Hematopoietic multipotent progenitor cell treated with erythropoietin and hydrocortisone succinate and interleukin-3 and kit ligand, for 4 days (in vitro differentiated cells): Measurements from ENCODE around the gene GREM2.

Source experiments
- DNase-seq: peaks from one replicate; pipeline ENCODE4 v3.0.0-alpha.2; 2015

The GREM2 gene

DNA sequence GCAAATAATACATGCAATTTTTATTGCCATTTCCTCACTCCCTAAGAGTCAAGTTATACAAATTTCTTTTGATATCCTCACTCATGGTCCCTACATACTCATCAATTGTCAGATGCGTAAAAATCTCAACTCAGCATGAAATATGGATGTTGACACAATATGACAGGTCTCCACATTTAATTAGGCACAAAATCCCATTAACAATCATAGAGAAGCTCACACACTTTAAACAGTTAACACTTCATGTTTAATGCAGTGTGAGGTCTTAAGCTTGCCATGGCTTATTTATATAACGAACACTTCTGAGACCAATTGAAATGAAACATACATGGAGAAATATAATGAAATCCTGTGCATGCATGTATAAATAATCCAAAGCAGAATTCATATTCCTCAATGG is 58.6 kb downstream of the GREM2 start:
- no peak for DNase-seq

DNA sequence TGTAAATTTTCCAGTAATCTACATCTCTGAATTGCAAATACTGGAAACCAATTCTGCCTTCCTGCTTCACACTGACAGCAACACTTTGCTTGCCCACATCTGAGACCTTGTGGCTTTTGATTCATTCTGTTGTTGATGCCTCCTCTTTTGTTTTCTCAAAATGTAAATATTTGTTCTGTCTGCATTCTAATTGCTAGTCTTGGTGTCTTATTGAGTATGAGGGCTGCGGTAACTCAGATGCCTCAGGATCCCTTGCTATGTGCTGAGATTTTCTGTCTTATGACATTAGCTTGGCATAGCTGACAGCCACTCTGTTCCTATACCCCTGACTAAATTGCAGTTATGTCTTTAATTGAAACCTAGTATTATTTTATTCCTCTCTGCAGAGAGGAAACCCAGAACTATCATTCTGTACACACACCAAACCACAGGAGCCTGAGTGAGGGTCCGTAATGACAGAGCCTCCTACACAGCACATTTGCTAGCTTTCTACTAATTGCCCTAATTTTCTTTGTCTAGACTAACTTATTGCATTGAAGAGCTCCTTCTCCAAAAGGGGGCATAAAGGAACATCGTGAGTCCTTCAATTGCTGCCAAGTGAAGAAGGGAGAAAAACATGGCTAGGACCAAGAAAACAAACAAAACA is 72.1 kb downstream of the GREM2 start:
- DNase-seq, result no peak

DNA sequence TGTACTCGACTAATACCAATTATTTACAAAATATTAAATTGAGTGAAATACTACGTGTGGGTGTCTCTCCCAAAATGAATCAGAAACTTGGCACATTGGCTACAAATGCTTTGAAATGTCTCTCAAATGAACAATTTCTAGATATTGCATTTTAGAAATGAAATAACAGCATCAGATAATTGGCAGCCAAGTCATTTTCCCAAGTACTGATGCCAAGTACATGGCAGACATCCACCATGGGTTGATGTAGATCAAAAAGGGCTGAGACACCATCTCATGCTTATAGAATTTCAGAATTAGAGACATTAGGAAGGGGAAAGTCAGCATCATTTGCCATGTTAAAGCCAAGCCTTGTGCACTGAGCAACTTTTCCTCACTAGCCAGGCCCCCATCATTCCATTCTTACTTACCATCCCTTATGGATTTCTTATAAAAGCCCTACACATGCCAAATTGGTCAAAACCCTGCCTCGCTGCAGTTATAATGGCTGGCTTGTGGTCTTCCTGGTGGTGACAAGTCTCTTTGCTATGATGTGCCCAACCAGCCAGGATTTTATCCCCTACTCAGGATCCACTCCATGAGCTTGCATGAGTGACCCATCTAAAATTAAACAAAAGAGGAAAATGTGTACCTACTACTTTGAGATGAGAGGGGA is 73.1 kb downstream of the GREM2 start:
- no peak for DNase-seq

DNA sequence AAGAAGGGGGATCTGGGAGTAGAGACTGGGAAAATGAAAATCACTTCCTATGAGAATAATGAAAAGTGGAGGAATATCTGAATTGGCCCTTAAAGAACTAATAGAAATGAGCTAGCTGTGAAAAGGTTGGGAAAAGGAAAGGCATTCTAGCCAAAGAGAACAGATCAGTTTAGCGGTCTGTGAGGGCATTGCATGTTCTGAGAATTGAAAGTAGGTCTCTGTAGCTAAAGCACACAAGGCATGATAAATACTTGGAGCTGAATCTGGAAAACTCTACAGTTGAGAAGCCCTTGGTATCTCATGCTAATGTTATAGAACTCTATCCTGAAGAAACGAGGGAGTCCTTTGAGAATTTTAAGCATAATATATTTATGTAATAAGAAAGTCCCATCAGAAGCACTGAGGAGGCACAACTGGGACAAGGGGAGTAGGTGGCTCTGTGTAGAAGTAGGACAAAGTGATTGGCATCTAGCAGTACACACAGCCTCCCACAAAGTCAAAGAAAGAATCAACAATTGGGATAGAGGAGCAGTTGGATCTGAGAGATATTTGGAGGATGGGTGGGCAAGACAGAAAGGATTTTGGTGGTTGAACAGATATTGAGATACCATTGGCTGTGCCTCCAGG is 78.7 kb downstream of the GREM2 start:
- DNase-seq, result no peak

DNA sequence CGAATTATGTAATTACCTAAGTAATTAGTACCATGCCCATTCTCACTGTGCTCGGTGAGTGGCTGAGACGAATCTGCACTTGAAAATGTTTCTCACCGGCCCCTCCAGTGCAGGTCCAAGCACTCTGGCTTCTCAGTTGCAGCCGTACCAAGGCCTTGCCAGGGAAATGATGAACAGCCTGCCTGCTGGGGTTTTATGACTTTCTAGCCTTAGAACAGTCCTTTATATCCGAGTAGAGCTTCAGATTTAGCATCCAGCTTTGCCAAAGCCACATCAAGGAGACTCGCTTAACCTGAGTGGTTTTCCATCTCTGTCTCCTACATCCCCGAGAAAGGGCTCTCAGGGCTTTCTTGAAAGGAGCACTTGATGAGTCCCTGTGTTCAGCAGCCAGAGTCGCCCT is 83.4 kb downstream of the GREM2 start:
- DNase-seq, result no peak

DNA sequence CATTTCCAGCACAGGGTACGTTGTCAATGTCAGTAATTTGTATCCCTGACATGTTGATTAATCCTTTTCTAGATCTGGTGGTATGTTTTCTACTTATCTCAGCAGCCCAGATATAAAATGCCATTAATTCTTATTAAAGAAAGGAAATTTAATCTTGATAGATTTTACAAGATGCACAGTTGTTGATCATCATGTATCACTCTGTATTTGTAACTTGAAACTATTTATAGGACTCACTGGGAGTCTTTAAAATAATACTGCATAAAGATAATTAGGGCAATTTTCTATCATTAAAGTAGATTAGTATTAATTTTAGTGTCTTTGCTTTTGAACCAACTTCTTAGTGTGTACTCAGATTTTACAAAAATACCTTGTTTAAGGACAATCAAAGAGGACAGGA is 84.9 kb downstream of the GREM2 start:
- no peak for DNase-seq

DNA sequence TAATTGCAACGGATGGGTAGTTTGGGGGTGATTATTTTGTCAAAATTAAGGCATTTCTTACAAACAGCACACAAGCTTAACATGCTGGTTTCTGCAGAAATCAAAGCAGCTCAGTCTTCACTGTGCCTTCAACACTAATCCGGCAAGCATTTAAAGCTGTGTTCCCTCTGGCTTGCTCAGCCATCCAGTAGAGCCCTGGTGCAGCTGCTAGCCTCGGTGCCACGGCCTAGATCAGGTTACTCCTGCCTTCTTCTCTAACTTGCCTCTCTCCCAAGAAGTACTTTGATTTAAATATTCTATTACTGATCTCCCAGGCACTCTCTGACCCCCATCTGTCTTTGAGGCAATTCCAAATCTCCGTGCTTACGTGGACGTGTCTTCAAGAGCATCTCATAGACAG is 85.6 kb downstream of the GREM2 start:
- no peak for DNase-seq

DNA sequence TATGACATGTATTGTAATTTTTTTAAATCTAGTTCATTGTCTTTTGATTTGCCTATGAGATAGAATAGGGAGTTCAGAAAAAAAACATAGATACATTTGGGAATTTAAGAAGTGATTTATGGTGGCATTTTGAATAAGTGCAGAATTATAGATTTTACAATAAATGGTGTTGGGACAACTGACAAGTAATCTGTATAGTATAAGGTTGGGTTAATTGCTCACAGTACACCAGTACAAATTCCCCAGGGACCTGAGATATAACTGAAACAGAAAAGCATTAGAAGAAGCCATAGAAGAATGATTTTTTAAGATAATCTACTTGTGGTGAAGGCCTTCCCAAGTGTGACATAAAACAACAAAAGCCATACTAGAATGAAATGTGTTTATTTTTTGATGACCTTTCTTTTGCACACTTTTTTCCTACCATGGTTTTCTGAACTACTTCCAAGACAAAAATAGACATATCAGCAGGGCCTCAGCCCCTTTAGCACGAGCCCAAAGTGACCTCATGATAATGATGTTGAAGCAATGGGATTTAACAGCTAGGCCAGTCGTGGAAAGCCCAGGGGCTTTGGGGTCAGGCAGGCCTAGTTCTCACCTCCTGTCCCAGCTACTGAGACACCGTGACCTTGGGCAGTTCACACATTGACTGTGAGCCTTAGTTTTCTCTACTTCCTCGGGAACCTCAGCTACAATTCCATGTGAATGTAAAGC is 87.4 kb downstream of the GREM2 start:
- DNase-seq, result no peak

DNA sequence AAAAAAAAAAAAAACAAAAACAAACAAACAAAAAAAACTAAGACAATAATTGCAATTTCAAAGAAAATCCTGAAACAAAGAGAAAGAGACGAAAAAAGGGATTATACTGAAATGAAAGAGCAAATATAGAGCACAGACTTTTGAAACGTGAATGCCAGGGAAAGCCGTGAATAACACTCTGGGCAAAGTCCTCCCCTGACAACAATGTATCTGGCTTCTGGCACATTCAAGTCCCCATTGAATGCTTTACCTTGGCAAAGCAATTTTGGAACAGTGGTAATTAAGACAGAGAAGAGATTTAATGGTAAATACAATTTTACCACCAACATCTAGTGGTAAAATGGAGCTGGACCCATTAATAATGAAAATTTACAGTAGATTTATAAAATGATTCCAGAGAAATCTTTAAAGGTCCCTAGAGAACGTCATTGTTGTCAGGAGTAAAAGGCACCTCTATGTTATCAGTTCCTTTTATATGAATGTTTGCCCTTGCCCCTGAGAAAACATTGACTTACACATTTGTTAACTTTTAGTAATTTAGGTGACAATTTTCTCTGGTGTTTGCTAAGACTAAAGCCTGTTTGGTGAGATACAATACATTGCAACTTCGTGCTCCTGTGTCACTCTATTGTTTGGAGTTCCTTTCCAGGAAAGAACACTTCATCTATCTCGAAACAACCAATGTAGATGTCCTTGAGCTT is 89.7 kb downstream of the GREM2 start:
- no peak for DNase-seq

DNA sequence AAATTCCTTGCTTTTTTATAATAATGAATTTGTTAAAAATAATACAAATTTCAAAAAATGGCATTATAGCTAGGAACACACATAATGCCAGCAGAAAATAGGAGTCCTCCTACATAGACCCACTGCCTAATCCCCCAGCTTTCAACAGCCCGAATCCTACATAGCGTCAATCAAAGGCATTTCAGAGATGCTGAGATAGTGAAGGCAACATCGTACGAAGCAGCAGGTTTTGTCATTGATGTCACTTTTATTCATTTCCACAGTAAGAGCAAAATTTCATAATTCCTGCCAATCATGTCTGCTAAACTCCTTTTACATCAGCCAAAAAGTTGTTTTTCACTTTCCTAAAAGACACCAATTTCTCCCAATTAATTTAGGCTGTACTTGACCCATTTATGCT is 94.1 kb downstream of the GREM2 start:
- no peak for DNase-seq

DNA sequence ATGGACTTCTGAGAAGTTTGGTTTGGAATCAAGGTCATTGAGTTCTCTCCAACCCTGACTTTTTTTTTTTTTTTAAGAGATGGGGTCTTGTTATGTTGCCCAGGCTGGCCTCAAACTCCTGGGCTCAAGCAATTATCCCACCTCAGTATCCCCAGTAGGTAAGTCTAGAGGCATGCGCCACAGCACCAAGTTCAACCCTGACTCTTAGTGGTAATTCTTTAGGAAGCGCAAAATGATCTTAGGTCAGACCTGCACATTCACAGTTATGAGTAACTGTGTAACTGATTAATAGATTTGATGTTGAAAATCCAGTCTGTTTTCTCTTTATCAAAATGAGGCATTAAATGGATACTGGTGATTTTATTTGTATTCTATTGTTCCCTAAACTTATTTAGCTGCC is 95.9 kb downstream of the GREM2 start:
- no peak for DNase-seq

DNA sequence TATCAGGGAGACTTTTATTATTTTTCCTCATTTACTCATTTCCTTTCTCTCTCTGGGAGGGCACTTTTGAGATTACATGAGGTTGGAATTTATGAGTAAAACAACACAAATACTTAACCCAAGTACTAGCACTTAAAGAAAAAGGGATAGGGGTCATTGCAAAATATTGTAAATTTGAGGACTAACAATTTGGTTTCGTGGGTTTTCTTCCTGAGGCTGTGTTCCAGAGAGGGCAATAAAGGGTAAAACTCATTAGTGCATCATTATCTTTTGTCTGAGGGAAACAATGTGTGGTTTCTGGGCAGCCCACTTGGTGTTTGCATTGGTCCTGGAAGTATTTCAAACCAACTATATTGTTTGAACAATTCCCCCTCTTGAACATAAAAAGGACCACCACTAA is 96.5 kb downstream of the GREM2 start:
- no peak for DNase-seq

DNA sequence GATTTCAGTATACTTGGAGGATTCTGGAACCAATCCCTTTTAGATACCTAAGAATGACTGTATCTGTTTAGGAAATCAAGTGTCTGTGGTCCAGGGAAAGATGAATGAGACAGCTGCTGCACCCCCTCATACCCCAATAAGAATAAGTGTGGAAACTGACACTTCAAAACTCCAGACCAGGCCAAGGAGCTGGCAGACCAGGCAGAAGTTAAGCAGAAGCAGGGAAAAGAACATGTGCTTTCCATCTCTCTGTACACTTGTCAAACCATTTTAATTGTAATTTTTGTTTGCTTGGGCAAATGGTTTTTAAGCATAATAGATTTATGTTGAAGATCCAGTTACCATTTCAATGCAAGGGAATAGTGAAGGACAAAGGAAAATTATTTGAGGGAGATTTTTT is 100.2 kb downstream of the GREM2 start:
- no peak for DNase-seq

DNA sequence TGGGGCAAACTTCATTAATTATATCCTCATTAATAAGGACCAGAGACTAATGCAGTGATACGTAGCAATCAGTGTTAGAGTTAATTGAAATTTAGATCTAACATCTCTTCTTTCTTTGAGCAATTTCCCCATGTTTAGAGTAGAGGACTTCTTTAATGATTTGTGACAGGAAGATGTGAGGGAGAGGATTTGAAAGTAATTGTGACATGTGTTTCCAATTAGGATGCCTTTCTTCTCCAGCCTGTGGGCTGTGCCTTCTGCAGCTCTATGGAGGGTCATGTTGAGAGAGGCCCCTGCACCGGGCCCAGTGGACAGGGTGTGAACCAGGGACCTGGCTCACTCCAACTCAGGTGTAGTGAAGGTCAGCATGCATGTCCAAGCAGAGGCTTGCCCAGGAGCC is 103.0 kb downstream of the GREM2 start:
- no peak for DNase-seq

DNA sequence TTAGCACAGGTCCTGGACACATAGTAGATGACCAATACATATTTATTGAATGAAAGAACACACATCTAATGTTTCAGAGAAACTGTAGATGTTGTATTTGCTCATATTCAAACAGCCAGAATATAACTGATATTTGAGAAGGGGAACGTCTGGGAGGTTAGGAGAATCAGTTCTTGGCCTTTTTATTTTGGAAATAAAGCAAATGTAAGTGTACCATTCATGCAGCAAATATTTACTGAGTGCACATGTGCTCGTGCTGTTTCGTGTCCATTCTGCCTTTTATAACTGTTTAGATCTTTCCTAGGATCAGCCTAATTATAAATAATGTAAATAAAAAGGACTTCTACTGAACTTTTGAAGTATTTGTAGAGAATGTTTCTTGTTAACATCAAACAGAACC is 103.8 kb downstream of the GREM2 start:
- no peak for DNase-seq

DNA sequence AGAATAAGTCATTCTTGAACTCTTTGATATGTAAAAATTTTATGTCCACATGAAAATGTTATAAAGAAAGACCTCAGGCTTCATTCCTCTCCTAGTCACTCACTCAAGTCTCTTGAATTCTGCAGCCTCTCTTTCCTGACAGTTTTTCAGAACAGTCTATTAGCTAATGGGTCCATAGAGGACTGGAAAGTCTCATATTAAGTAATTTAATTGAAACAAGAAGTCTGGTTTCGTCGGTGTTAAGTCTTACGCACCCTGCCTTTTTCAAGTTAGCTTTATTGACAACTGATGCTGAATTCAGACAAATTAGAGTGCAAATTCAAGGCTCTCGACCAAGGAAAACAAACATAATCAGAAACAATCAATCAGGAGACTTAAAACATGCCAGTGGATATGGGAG is 105.8 kb downstream of the GREM2 start:
- DNase-seq, result no peak

DNA sequence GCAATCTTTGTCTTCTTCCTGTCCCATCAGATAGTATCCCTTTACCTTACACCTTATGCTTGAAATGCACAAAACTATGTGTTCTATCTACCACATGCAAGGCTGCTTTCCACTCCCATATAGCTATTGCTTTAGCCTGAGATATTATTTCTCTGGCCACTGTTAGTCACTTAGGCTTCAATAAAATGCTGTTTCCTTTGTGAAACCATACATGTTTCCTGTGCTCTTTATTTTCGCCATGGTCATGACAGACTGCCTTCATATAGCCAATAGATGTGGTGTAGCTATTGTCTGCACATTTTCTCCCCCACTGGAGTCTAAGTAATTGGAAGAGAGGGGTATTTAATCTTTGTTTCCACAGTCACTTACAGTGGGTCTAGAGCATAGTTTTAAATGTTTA is 108.4 kb downstream of the GREM2 start:
- no peak for DNase-seq

DNA sequence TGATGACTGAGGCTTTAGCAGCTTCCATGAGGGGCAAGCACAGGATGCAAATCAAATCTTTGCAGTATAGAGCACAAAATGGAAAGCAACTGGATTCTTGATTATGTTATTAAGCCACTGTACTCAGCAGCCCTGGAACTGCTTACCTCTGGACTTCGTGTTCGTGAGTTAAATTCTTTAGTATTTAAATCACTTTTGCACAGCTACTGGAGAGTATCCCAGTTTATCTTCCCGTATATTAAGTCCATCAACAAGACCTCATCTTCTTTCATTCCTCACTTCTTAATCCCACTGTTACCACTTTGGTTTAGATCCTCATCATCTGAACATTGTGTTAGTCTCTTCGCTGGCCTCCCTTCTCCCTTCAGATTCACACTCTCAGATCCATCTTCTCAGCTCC is 108.9 kb downstream of the GREM2 start:
- DNase-seq, result no peak

DNA sequence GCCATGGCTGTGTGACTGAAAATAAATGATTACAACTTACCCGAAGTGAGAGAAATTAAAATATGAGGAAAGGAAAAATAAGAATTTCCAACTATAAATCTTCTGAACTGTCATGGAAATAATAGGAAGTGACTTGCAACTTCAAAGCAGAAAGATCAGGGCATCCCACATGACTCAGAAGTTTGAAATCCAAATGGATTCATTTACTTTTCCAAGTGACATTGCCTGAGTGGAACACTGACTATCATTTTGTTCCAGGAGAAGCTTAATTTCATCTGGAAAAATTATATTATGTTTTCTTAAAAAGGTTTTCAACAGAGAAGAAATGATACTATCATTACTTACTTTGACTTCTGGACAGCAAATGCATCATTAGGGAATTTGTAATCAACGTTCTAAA is 110.8 kb downstream of the GREM2 start:
- DNase-seq, result no peak

DNA sequence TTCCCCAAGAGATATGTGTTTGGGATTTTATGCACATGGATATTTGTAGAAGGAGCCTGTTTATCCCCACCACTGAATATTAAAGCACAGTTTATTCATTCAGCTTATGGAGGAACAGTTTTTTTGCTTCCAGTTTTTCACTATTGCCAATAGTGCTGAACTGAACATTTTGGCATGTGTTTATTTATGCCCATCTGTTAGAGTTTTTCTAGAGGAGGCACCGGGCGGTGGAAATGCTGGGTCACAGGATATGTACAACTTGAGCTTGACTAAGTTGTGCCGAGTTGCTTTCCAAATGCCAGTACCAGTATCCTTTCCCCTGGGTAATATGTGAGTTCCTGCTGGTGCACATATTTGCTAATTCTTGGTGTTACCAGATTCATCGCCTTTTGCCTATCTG is 111.3 kb downstream of the GREM2 start:
- DNase-seq, result no peak

DNA sequence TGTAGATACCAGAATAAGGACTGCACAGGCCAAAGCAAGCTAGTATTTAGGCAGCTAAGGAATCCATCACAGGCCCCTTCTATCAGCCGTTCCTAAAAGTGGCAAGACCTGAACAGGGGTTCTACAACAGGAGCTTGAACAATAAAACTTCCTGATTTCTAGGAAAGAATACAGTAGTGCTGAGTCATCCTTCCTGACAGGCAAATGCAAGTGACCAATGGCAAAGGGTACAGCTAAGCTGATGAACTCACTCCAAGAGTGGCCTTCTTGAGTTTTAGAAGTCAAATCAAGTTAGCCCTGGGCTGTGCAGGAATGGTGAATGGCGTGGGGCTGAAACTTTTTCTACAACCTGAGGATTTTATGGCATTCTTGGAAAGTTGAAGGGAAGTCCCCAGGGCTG is 112.9 kb downstream of the GREM2 start:
- peak; percentile 44 for DNase-seq

DNA sequence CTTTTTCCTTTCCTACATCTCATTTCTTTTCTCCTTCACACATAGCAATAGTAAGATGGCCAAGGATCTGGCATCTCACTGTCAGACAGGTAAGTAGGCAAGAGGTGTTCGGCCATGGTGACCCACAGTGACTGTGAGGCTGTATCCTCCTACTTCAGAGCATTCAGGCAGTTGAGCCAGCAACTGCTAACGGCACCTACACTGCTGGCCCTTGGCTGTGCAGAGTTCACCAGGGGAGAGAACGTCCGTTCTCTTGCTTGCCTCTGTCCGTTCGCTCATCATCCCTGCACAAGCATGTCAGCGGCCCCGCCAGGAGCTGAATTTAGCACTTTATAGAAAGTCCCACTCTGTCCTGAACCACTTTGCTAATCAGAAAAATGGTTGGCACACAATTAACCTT is 113.6 kb downstream of the GREM2 start:
- DNase-seq, result no peak

DNA sequence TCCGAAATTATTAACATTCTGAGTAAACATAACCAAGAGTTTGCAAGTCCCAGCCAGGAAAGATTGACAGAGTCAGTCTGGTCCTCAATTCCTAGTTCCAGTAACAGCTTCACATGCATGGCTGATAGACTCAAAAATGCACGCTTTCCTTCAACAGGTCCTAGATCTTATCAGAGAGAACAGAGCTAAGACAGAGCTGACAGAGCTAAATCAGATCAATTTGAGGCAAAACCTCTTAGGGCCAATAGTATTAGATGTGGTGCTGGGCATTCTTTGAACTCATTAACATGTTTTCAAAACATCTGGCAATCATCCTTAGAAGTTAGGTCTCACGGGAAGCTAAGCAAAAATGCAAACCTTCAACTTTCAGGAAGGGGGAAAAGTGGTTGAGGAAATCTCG is 114.0 kb downstream of the GREM2 start:
- no peak for DNase-seq

DNA sequence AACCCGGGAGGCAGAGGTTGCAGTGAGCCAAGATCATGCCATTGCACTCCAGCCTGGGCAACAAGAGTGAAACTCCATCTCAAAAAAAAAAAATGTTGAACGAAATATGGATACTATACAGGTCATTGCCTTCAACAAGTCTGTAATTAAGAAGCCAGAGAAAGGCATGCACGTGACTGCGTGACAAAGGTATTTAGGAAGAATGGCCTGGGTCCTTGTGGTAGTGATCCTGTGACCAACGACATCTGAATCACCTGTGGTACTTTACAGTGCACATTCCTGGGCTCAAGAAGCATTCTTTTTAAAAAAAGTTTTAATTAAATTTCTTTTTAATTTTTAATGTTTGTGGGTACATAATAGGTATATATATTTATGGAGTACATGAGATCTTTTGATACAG is 115.0 kb downstream of the GREM2 start:
- DNase-seq, result no peak
